ENCODE results near the gene MTA1.

GRCh38 chr14:105440992-105441391 is 21.4 kb downstream of the MTA1 start:
- TF ChIP-seq, protein P1, sequence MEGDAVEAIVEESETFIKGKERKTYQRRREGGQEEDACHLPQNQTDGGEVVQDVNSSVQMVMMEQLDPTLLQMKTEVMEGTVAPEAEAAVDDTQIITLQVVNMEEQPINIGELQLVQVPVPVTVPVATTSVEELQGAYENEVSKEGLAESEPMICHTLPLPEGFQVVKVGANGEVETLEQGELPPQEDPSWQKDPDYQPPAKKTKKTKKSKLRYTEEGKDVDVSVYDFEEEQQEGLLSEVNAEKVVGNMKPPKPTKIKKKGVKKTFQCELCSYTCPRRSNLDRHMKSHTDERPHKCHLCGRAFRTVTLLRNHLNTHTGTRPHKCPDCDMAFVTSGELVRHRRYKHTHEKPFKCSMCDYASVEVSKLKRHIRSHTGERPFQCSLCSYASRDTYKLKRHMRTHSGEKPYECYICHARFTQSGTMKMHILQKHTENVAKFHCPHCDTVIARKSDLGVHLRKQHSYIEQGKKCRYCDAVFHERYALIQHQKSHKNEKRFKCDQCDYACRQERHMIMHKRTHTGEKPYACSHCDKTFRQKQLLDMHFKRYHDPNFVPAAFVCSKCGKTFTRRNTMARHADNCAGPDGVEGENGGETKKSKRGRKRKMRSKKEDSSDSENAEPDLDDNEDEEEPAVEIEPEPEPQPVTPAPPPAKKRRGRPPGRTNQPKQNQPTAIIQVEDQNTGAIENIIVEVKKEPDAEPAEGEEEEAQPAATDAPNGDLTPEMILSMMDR (IDR thresholded peaks at IDR 0.05; ENCODE audit: low read length), result no peak
- TF ChIP-seq EZH2 (optimal IDR thresholded peaks at IDR 0.05; ENCODE audit: low read depth, low read length) (no peak), EZH2phosphoT487 (IDR thresholded peaks at IDR 0.05; ENCODE audit: low read length) (no peak)

Data from MM.1S (cell line).